Muscle layer of duodenum (tissue), 2 donors: ENCODE measurements around the gene GAK.

Source experiments
- H3K27ac ChIP-seq: one replicate; pipeline ENCODE4 v1.7.0; 2013; ENCODE audit warnings: mild to moderate bottlenecking, low read length
- H3K27me3 ChIP-seq: one replicate; pipeline ENCODE4 v1.7.0; 2013; ENCODE audit warnings: low read depth, mild to moderate bottlenecking, control low read depth, low read length
- H3K36me3 ChIP-seq, 2 donors: one replicate each; pipeline ENCODE4 v1.7.0; 2013; ENCODE audit warnings: low read length in 2 of 2, control low read depth in 1 of 2, mild to moderate bottlenecking in 1 of 2; ENCODE audit not compliant: insufficient read depth in 2 of 2, control insufficient read depth in 1 of 2
- H3K4me1 ChIP-seq, 2 donors: one replicate each; pipeline ENCODE4 v1.7.0; 2013; ENCODE audit warnings: low read length in 2 of 2, mild to moderate bottlenecking in 2 of 2, control low read depth in 1 of 2, moderate library complexity in 1 of 2; ENCODE audit not compliant: insufficient read depth in 2 of 2, control insufficient read depth in 1 of 2
- H3K4me3 ChIP-seq, 2 donors: one replicate each; pipeline ENCODE4 v1.7.0; 2013; ENCODE audit warnings: low read length in 2 of 2, low read depth in 1 of 2, mild to moderate bottlenecking in 1 of 2
- H3K9me3 ChIP-seq, 2 donors: one replicate each; pipeline ENCODE4 v1.7.0; 2013; ENCODE audit warnings: low read length in 2 of 2, control low read depth in 1 of 2, mild to moderate bottlenecking in 1 of 2; ENCODE audit not compliant: control insufficient read depth in 1 of 2
- donor health status: healthy.

GAK gene

DNA sequence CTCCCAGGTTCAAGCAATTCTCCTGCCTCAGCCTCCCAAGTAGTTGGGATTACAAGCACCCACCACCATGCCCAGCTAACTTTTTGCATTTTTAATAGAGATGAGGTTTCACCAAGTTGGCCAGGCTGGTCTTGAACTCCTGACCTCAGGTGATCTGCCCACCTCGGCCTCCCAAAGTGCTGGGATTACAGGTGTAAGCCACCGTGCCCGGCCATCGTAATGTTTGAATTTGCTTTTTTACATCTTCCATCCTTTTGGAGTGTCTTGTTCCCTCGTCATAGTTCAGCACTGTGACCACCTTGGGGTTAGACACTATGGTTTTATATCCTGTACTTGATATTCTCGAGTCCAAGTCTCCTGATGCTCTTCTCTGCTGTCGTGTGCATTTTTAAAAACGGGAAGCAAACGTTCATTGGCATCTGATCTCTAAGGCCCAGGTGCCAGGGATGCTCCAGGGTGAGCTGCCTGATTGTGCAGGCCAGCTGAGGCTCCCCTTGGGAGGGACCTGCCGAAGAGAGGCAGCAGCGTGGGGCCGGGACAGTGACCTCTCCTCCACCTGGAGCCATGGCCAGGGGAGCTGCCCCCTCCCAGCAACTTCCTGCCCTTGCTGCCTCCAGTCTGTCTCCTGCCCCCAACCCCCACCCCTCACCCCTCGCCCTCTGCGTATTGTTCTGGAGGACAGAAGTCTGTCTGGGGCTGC lies 24.6 kb upstream of the GAK start:
- peaks cover 5 to 45% of the 10 kb centered on the region in 2 donors for H3K36me3 ChIP-seq
- no peaks in the 10 kb centered on the region for H3K27me3 ChIP-seq
- H3K4me1 ChIP-seq, result no peaks in the 10 kb centered on the region
- H3K9me3 ChIP-seq, result no peaks in the 10 kb centered on the region
- H3K4me3 ChIP-seq, result no peak overlapping the region
- H3K27ac ChIP-seq, result no peak overlapping the region

DNA sequence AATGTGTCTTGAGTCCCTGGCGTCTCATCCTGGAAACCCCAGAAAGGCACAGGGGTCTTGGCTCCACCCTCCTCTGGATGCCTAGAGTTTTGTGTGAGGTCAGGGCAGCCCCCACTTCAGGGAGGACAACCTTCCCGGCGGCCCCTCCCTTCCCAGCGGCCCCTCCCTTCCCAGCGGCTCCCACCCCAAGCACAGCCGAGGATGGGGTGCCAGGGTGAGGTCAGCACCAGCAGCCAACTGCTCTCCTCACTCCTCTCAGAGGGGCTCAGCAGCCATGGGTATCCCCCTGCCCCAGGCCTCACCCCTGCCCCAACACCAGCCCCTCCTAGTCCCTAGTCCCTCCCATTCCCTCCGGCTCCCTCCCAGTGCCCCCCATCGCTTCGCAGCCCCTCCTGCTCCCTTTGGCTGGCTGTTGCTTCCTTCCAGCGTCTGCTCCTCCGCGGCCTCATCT lies 23.8 kb upstream of the GAK start:
- H3K9me3 ChIP-seq, result no peaks in the 10 kb centered on the region
- no peaks in the 10 kb centered on the region for H3K27me3 ChIP-seq
- H3K27ac ChIP-seq, result no peak overlapping the region
- H3K4me1 ChIP-seq, result no peaks in the 10 kb centered on the region
- H3K4me3 ChIP-seq, result no peak overlapping the region
- H3K36me3 ChIP-seq, result peaks cover 5 to 41% of the 10 kb centered on the region in 2 donors

DNA sequence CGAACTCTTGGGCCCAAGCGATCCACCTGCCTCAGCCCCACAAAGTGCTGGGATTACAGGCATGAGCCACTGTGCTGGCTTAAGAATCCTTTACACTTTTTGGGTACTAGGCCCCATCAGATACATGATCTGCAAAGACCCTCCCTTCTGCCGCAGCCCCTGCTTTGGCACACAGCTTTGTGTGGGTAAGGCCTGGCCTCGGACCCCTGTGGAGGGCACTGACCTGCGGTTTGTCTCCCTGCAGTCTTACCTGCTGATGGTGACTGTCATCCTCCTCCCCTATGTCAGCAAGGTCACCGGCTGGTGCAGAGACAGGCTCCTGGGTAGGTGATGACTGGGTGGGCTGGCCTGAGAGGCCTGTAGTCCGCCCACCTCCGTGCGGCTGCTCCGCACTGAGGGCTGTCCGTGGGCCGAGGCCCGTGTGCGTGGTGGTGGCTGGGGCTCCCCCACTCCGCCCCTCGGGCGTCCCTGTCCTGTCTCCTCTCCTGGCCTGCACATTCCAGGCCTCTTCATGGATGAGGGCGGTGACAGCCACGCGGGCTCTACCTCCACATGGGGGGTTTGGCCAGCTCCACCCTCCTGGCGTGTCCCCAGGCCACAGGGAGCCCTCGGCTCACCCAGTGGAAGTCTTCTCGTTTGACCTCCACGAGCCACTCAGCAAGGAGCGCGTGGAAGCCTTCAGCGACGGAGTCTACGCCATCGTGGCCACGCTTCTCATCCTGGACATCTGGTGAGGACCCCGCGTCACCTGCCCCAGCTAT lies 23.2 kb upstream of the GAK start:
- Histone ChIP-seq H3K4me3 (no peak overlapping the region), H3K27me3 (no peaks in the 10 kb centered on the region), H3K36me3 (peaks cover 5 to 41% of the 10 kb centered on the region in 2 donors), H3K27ac (no peak overlapping the region), H3K9me3 (no peaks in the 10 kb centered on the region), H3K4me1 (no peaks in the 10 kb centered on the region)

DNA sequence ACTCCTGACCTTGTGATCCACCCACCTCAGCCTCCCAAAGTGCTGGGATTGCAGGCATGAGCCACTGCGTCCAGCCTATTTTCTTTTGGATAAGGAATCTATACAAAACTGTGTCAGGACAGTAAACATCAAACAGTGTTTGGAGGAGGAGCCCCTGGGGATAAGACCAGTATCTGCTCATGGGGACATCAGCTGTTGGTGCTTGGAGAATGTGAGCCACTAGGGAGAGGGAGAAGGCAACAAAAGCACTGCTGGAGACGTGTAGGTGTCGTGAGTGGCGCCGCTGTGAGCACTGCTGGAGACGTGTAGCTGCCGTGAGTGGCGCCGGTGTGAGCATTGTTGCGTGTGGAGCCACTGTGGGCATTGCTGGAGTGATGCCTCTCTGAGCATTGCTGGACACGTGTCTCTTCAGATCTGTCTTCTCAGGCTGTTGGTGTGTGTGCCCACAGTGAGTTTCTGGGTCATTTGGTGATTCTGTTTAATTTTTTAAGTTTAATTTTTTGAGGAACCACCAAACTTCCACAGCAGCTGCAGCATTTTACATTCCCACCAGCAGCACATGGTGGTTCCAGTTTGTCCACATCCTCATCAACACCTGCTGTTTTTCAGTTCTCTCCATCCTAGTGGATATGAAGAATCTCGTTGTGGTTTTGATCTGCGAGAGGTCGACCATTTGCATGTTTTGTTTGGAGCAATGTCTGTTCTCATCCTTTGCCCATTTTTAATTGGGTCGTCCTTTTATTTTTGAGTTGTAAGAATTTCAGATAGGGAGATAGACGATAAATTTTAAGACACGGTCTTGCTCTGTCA lies 22.3 kb upstream of the GAK start:
- Histone ChIP-seq H3K27me3 (no peaks in the 10 kb centered on the region), H3K4me3 (no peak overlapping the region), H3K36me3 (peaks cover 5 to 41% of the 10 kb centered on the region in 2 donors), H3K27ac (no peak overlapping the region), H3K4me1 (no peaks in the 10 kb centered on the region), H3K9me3 (no peaks in the 10 kb centered on the region)

DNA sequence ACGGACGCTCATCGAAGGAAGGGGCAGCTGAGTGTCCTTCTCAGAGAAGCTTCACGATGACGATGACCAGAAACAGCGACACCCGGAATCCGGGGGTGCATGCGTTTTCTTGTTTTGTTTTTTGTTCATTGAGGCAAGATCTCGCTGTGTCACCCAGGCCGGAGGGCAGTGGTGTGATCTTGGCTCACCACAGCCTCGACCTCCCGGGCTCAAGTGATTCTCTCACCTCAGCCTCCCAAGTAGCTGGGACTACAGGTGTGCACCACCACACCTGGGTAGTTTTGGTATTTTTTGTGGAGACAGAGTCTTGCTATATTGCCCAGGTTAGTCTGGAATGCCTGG lies 21.4 kb upstream of the GAK start:
- Histone ChIP-seq H3K36me3 (peaks cover 5 to 40% of the 10 kb centered on the region in 2 donors), H3K27ac (no peak overlapping the region), H3K27me3 (no peaks in the 10 kb centered on the region), H3K4me1 (no peaks in the 10 kb centered on the region), H3K9me3 (no peaks in the 10 kb centered on the region), H3K4me3 (no peak overlapping the region)

DNA sequence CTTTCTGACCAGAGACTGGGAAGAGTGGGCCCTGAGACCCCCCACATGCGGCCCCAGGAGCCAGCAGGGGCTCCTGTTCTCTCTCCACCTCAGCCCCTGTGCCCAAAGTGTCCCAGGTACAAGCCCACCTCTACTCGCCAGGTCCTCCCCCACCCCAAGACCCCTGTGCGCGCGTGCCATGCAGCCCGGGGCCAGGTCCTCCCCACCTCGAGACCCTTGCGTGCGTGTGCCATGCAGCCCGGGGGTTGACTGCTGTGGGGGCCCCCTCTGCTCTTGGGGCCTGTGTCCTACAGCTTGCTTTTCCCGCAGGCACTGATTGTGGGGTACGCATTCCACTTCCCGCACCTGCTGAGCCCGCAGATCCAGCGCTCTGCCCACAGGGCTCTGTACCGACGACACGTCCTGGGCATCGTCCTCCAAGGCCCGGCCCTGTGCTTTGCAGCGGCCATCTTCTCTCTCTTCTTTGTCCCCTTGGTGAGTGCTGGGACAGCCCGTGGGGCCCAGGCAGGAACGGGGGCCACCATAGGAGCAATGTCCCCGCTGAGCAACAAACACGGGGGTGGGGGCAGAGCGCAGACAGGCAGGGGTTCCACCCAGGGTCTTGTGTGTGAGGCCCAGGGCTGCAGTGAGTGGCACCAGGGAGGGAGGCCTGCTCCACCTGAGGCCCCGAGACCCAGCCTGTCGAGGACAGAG lies 20.9 kb upstream of the GAK start:
- no peak overlapping the region for H3K4me3 ChIP-seq
- no peak overlapping the region for H3K27ac ChIP-seq
- peaks cover 5 to 34% of the 10 kb centered on the region in 2 donors for H3K36me3 ChIP-seq
- no peaks in the 10 kb centered on the region for H3K4me1 ChIP-seq
- no peaks in the 10 kb centered on the region for H3K27me3 ChIP-seq
- H3K9me3 ChIP-seq, result no peaks in the 10 kb centered on the region

DNA sequence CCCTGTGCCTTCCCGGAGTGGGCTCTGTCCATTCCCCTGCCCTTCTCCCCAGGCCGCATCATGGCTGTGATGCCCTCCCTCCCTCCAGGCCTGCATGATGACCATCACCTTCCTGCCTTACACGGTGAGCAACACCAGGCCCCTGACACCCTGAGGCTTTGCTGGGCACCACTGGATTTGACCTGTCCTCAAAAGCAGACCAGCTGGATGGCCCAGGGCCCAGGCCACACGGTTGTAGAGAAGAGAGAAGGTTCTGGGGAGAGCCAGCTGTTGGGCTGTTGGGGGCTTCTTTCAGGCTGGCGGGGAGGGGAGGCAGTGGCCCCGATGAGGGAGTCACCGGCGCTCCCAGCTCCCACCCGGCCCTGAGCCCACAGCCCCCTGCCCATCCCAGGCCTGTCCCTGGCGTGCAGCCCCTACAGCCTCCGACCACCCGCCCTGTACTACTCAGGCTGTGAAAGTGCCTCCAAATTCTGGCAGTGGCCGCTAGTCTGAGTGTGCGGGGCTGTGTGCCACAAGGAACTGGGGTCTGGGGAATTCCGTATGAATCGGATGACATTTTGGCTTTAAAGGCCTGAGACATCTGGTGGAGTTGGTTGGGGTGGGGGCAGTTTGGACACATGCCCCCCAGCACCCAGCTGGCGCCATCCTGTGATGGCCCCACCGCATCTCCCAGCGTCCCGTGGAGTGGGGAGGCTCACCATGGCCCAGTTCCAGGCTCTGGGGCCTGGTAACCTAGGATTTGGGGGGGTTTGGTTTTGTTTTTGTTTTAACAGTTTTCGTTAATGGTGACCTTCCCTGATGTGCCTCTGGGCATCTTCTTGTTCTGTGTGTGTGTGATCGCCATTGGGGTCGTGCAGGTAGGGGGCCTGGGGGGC lies 19.7 kb upstream of the GAK start:
- Histone ChIP-seq H3K36me3 (peaks cover 0 to 26% of the 10 kb centered on the region in 2 donors), H3K27ac (no peak overlapping the region), H3K27me3 (no peaks in the 10 kb centered on the region), H3K4me1 (no peaks in the 10 kb centered on the region), H3K9me3 (no peaks in the 10 kb centered on the region), H3K4me3 (no peak overlapping the region)

DNA sequence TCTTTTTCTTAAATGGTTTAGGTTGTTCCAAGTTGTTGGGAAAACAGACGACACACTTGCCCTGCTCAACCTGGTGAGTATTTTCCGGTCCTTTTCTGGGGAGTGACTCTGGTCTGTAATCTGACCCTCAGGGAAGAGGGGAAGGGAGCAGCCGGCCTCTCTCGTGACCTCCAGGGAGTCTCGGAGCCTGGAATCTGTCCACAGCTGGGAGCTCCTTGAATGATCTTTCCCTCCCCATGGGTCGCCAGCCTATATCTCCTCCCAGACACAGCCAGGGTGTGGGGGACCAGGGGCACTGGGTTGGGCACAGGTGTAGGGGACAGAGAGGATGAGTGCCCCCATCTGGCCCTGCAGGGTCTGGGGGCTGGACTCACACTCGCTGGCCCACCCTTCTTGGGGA lies 19.1 kb upstream of the GAK start:
- H3K27ac ChIP-seq, result no peak overlapping the region
- H3K4me1 ChIP-seq, result no peaks in the 10 kb centered on the region
- no peak overlapping the region for H3K4me3 ChIP-seq
- H3K27me3 ChIP-seq, result no peaks in the 10 kb centered on the region
- H3K9me3 ChIP-seq, result no peaks in the 10 kb centered on the region
- H3K36me3 ChIP-seq, result peaks cover 0 to 26% of the 10 kb centered on the region in 2 donors

DNA sequence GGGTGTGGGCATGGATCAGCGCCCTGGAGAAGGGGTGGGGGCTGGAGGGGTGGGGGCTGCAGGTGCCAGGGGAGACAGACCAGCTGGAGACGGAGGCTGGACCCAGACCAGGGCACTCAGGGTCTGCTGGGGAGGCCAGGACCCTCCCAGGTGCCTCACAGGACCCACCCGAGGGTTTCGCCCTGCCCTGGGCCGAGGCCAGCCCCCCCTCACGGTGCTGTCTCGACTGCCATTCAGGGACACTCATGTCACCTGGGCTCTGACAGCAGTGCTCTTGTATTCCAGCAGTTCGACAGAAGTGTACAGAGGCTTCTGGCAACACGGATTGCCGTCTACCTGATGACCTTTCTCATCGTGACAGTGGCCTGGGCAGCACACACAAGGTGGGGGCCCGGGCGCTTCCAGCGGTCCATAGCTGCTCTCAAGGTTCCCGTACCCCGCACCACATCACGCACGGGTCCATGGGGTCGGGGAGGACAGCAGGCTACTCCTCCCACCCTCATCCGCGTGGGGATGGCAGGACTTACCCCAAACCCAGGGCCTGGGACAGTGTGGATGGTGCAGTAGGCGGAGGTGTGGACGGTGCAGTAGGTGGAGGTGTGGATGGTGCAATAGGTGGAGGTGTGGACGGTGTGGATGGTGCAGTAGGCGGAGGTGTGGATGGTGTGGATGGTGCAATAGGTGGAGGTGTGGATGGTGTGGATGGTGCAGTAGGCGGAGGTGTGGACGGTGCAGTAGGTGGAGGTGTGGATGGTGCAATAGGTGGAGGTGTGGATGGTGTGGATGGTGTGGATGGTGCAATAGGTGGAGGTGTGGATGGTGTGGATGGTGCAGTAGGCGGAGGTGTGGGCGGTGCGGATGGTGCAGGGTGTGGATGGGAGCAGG lies 18.3 kb upstream of the GAK start:
- no peak overlapping the region for H3K27ac ChIP-seq

DNA sequence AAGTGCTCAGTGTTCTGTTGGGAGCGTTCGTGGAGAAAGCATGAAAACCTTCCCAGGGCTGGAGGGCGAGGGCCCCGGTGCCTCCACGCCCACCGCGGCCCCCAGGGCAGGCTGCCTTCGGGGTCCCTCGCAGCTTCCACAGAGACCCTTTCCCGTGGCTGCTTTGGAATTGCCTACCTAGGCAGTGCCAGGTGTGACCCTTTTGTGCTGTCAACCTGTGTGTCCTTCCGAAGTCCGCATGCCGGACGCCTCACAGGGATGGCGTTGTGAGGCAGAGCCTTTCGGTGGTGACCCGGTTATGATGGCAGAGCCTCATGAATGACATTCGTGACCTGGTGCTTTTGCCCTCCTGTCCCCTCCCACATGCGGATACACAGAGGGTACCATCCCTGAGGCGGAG lies 17.5 kb upstream of the GAK start:
- no peaks in the 10 kb centered on the region for H3K4me1 ChIP-seq
- no peak overlapping the region for H3K27ac ChIP-seq
- H3K27me3 ChIP-seq, result no peaks in the 10 kb centered on the region
- H3K4me3 ChIP-seq, result no peak overlapping the region
- H3K9me3 ChIP-seq, result no peaks in the 10 kb centered on the region
- H3K36me3 ChIP-seq, result peaks cover 0 to 19% of the 10 kb centered on the region in 2 donors

More for the DNA sequence above, 18.3 kb upstream of the GAK start:
- H3K4me1 ChIP-seq, result no peaks in the 10 kb centered on the region
- no peak overlapping the region for H3K4me3 ChIP-seq
- no peaks in the 10 kb centered on the region for H3K9me3 ChIP-seq
- no peaks in the 10 kb centered on the region for H3K27me3 ChIP-seq
- H3K36me3 ChIP-seq, result peaks cover 0 to 26% of the 10 kb centered on the region in 2 donors
